HG03469 (cell line): ENCODE data around the gene EYS.

Source experiments
- ATAC-seq: cut with Tn5 transposase; IDR thresholded peaks from one replicate; pipeline ENCODE4 v1.9.1; 2021; ENCODE audit warnings: mild to moderate bottlenecking, moderate library complexity, moderate number of reproducible peaks; ENCODE audit not compliant: unreplicated experiment

The EYS gene

DNA sequence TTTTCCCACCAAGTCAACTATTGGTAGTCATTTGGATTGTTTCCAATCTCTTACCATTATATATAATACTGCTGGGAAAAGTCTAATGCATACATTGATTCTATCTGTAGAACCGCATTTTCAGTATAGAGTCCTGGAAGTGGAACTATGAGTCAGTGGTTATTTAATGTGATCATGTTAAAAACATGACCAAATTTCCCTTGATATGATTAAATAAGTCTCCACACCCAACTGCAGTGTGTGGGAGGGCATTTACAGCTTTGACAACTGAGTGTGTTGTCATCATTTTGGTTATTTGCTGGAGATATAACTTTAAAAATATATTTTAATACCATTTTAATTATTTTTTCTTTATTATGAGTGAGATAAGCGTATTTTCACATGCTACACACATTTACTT, 1027.6 kb downstream of the EYS start:
- ATAC-seq: no peak

DNA sequence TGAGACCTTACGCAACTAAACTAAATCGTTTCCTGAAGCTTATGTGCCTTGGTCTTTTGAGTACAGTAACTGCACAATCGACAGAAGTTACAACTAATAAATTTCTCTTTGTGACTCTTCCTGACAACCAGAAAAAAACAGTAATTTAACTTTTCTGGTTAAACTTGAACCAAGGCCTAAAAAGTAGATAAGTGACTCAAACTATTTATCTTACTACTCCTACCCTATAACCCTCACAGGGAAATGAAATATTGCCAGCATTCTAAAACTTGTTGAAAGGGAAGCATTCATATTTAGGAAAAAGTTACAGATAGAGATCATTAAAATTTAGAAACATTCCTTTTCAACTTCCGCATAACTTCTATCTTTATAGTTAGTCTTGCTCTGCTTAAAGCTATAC, 1034.4 kb downstream of the EYS start:
- no peak for ATAC-seq

DNA sequence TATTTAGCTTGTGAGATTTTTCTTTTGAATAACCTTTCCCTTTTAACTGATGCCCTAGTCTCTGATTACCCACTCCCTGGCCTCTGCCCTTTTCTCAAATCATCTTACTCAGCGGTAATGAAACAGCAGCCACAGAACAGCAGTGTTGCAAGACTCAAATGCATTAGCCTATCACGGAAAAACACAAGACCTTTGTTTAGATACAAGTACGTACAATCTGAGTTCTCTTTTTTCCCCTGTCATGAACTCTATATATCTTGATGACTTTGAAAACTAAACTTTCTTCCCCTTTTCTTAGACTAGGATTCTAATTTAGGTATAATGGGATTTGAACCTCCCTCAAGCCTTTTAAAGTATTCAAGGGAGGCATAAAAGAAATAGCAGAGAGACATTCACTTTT, 1034.9 kb downstream of the EYS start:
- ATAC-seq: no peak

DNA sequence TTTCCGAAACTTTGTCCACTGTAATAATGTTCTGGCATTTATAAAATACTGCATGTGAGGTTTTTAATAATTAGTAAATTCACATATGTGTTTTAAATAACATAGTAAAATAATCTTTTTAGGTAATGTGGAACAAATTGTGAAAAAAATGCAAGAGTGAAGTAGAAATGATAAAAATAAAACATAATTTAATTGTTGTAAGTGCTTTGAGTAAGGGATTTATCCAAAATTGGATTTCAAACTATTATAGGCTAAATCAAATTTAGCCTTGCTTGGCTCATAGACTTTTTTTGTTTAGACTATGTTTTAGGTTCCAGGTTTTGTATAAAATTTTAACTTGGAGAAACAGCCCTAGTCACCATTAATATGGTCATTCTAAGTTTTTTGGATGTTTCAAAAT, 1041.9 kb downstream of the EYS start:
- ATAC-seq: no peak

DNA sequence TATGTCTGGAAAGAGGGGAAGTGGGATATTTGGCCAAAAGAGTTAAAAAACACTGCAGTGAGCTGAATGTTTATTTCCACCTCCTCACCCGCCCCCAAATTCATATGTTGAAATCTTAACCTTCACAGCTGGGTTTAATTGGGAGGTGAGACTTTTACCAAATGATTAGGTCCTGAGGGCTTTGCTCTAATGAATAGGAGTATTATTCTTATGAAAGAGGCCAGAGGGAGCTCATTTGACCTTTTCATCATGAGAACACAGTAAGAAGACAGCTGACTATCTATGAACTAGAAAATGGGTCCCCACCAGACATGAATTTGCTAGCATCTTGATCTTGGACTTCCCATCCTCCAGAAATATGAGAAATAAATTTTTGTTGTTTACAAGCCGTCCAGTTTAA, 1042.5 kb downstream of the EYS start:
- ATAC-seq: no peak

DNA sequence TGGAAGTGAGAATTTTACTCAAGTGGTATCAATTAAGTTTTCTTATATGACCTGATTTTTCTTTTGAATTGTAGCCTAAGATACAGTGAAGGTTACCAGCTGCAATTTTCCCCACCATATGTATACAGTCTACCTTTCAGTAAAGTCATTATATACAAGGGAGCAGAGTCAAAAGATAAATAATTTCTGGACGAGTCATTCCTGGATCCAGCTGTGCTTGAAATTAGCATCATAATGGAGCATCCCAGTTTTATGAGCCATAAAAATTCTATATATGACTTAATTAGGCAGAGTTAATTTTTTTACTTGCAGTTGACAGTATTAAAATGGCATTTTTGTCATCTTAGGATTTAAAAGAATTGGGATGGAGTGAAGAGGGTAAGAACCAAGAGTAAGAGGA, 1063.0 kb downstream of the EYS start:
- no peak for ATAC-seq

DNA sequence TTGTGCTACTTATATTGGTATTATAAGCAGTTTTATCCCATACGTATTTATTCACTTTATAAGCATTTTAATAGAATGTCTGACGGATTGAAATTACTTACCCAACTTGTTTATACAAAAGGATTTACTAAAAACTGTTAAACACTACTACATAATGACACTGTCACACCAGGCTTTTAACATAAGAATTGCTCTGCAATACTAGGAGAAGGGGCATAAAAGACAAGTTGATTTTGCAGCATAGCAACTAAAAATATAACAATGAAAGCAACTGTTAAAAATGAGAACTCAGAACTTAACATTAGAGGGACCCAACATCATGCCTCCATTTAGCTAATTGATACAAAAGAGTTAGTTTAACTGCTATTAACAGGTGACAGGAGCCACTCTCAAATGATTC, 1076.1 kb downstream of the EYS start:
- ATAC-seq: no peak

DNA sequence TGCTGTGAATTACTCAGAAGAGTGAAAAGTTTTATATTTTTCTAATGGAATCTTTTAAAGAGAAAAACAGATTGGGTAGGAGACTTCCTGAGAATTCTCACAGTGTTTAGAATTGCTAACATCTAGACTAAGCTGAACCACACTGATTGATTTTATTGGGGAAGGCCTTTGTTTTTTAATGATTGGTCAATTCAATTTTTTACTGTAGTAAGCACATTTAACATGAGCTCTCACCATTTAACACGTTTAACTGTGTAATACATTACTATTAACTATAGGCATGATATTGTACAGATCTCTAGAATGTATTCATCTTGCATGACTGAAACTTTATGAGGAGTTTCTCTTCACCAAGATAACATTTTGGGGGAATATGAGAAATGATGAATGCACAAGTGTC, 1084.1 kb downstream of the EYS start:
- no peak for ATAC-seq

DNA sequence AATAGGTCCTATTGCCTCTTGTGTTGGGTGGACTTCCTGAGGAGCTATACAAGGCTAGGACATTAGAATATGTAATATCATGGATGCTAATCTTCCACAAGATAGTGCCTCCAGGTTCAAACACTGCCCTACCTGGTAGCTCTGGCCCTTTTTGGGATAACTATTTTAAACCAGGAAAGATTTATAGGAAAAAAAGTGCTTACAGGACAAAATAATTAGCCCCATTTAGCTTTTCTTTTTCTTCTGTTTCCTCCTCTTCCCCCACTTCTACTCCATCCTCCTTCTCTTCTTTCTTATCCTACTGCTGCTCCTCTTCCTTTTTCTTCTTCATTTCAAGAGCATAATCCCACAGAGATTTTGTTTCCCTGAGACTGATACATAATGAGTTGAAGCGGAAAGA, 1104.0 kb downstream of the EYS start:
- ATAC-seq: no peak

DNA sequence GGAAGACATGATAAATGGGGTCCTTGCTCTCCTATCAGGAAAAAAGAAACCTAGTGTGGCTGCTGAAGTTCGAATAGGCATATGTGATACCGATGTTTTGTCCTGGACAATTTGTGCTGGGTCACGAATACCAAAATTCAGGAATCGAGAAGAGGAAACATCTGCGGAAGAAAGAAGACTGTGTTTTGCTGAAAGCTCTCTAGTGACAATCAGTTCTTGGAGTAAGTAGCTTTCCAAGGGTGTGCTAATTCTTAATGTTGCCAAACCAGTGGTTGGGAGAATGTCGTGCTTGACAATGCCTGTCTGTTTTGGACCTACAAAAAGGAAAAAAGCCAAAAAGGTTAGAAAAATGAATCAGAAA, 1115.4 kb downstream of the EYS start:
- ATAC-seq: no peak

DNA sequence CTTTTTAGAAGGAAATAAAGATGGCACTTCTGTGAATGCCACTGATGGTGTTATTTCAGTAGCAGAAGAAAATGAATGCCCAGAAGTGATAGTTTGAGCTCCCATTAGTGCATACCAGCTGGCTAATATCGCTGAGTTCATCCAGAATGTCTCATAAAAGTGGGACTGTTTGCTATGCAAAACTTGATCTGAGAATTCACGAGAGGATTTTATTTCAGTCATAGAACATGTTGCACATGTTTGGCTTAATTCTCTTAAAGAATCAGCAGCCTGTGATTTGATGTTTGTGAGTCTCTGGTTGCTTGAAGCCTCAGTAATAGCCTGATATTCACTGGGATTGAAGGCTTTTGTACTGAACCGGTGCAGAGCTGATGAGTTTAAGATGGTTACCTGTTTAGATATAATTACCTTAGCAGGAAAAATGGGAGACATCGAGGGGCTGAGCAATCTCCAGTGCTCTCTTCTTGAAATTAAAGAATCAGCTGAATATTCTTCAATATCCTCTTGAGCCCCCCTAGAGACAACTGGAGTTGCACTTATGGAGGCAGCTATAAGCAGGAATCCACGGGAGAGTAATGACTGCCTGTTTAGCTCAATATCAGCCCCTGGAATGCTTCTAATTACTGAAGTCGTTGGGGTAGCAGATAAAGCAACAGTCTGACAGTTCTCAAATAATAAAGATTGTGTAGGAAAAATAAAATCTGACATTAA, 1115.9 kb downstream of the EYS start:
- no peak for ATAC-seq

DNA sequence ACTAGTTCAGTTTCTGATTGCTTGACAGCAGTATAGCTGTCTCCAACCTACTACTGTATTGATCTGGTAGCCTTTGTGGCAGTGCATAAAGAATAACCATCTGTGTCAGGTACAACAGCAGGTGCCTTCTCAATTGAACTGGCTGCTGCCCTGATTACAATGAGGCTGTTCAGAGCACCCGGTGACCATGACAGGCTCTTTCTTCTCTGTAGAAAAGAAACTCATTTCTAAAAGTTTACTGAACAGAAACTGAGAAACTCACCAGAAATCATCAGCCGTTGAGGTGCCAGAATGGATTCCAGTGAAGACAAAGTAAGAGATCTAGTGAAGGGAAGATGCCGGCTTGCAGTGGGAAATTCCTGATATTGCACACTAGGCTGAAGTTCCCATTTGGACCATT, 1117.1 kb downstream of the EYS start:
- no peak for ATAC-seq

DNA sequence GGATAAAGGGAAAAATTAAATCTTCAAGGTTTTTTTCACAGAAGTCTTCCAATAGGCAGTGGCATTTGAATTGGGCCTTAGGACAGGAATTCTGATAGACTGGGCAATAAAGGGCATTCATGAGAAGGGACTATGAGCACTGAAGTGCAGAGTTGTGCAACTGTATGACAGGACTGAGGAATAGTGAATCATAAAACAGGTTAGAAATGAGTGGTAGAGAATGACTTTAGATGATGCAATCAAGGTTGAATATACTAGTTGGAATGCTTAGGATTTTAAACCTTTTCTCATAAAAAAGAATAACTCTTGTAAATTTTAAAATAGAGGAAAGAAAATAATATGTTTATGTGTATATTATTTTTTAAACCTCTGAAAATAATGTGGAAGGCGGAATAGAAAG, 1126.7 kb downstream of the EYS start:
- no peak for ATAC-seq

DNA sequence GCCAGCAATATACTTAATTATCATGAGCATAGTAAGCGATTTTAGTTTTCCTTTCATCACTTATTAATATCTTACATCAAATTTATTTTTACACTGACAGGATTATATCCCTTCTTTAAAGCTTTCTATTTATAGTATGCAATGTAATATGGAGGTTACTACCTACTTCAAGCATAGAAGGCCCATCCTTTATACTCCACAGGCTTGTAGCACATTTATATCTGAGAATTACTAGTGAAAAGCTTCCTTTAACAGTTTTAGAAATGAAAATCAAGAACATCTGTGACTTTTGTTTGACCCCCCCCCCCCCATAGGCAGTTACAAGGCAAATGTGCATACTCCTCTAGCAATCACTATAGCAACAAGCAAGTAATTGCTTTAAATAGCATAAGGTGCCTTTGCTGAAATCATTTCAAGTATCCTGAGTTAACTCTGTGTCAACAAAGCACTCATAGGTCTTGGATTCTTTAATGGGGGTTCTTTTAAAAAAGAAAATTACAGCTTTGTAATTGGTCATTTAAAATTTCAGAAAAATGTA, 1153.7 kb downstream of the EYS start:
- ATAC-seq: no peak

DNA sequence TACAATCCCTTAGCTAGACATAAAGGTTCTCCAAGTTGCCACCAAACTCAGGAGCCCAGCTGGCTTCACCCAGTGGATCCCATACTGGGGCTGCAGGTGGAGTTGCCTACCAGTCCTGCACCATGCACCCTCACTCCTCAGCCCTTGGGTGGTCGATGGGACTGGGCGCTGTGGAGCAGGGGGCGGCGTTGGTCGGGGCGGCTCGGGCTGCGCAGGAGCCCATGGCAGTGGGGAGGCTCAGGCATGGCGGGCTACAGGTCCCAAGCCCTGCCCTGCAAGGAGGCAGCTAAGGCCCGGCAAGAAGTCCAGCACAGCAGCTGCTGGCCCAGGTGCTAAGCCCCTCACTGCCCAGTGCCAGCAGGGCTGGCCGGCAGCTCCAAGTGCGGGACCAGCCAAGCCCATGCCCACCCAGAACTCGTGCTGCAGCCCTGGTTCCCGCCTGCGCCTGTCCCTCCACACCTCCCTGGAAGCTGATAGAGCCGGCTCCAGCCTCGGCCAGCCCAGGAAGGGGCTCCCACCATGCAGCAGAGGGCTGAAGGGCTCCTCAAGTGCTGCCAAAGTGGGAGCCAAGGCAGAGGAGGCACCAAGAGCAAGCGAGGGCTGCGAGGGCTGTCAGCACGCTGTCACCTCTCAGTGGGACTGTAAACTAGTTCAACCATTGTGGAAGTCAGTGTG, 1159.3 kb downstream of the EYS start:
- ATAC-seq: no peak

DNA sequence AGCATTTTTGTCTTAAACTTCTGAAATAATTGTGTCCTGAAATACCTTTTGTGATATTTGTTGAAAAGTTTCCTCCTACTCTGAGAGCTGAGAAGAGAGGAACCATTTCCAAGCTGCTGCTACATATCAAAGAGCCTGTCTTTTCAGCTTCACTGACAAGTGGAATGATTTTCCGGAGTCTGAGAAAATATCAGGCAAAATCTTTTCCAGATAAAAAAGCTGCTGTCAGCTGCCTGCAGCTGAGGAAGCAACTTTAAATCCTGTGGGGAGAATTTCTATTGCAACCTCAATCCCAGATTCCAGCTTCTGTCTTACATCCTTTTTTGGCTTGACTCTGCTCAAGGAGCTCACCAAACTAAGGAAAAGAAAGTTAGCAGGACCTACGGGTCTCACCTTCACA, 1167.1 kb downstream of the EYS start:
- ATAC-seq: no peak

DNA sequence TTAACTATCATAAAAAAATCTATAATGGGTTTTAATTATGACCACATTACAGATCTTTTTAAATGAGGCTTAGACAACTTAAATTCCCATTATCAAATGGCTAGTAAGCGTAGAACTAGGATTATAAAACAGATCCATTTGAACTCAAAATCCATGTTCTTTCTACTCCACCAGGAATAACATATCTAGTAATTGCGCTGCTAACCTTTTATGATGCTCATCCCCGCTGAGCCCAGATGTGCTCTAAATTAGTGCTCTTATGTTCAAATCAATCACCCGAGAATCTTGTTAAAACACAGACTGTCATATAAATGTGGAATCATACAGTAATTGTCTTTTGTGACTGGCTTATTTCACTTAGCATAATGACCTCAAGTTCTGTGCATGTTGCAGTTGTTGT, 1168.3 kb downstream of the EYS start:
- no peak for ATAC-seq

DNA sequence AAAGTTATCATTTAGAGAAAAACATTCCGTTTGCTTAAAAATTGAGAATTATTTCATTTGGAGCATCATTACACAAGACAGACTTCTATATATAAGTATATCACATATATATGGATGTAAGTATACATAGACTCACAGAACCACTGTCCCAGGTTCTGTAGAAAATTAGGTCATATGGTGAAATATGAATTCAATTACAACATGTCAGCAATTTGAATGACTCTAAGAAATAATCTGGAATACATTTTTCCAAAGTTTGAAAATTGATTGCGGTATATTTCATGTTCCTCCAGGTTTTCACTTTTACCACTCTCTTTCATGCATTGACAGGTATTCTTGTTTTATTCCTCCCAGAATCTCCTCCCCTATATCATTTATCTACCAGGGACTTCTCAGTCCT, 1179.1 kb downstream of the EYS start:
- ATAC-seq: no peak

DNA sequence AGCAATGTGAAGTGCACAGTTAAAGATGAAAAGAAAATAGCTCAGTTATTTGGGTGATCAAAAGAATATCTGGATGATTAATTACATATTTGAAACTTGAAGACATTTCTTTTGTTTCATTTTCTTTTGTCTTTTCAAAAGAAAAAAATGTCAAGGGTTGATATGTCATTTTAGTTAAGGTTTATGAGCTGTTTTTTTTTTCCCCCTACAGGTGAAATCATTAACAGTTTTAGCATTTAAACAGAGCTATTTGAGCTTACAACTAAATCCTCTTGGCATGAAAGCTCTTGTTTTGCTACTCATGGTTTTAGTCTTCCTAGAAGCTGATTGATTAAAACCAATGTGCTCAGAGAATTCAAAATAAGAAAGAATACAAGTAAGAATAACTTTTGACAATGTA, 1184.2 kb downstream of the EYS start:
- ATAC-seq: no peak

DNA sequence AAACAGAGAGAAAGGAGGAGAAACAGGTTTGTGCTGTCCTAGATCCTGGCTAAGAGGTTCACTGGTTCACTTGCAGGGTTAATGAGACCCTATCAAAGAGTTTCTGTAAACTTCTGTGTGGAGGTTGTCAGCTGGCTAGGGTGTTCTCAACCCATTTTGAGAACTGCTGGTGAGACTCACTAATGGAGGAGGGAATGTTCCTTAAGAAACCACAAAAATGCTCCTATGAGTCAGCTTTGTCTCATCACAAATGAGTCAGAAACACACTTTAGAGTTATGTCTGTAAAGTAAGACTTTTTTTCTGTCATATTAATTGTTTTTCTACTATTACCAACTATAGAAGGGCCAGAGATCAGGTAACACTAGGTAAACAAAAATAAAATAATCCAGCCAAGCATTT, 1187.0 kb downstream of the EYS start:
- no peak for ATAC-seq

DNA sequence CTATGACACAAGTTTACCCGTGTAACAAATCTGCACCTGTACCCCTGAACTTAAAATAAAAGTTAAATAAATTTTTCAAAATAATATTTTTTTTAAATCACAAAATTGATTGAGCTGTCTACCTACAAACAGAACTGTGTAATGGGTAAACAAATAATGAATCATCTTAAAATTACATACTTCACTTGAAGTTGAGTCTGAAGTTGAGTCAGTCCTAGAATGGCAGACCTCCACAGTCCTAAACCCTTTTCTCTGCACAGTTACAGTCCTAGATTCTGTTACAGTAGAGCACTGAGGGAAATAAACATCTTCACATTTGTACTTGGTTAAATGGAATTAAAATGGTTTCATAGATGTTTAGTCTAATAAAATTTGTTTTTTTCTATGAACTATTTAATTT, 1190.6 kb downstream of the EYS start:
- no peak for ATAC-seq

DNA sequence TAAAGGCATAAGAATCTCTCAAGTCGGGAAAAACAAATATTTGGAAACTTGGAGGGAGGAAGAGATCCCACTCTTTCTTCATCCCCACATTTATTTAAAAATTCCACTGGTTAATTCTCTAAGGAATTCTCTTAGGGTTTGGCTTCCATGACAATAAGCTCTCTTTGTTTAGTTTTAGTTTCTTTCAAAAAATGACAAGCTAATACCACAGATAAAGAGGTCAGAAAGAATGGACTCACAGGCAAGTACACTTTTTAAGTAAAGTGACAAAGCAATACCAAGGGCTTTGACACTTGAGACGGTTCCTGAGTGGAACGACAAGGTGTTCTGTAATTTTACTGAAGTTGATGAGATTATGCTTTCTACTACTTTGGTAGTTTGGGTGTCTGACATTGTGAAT, 1199.4 kb downstream of the EYS start:
- no peak for ATAC-seq

DNA sequence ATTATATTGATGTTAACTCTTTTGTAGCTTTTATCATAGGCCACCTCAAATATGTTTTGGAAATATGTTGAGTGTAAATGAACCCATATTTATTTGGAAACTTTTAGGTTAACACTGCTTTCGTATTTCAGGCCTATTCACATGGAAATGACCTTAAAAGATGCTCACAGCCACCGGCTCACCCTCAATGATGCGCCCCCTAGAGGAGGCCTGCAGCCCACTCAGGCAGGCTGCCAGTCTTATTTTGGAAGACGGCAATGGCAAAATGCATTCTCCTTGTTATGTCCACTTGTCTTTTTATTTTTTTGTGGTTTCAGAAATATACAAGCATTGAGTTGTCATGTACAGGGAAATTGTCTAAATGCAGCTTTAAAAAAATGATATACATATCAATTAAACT, 1201.7 kb downstream of the EYS start:
- no peak for ATAC-seq
